Stimulated activated CD4-positive, alpha-beta T cell treated with anti-CD3 and anti-CD28 coated beads, TNF-alpha, amount 100 ng/mL, for 1 hour (primary cell): ENCODE results near the gene ZNF618.

Experiments
- DNase-seq, 3 donors: peaks; one replicate each; pipeline ENCODE4 v3.0.0-alpha.2; 2020; ENCODE audit warnings: low read depth in 3 of 3, low spot score in 1 of 3

ZNF618 gene

GRCh38 chr9:113954591-113954990 is 78.5 kb downstream of the ZNF618 start:
- no peak for DNase-seq

- no peak for DNase-seq
Measured at GRCh38 chr9:113955076-113955752, 79.1 kb downstream of the ZNF618 start.

GRCh38 chr9:113956901-113957300 is 80.8 kb downstream of the ZNF618 start:
- no peak for DNase-seq

- DNase-seq, result no peak
Measured at GRCh38 chr9:113957351-113957750, 81.2 kb downstream of the ZNF618 start.

GRCh38 chr9:113957821-113958341 is 81.8 kb downstream of the ZNF618 start:
- DNase-seq, result no peak

GRCh38 chr9:113958556-113958955 is 82.4 kb downstream of the ZNF618 start:
- no peak for DNase-seq

GRCh38 chr9:113960768-113961167 is 84.7 kb downstream of the ZNF618 start:
- DNase-seq, result no peak

GRCh38 chr9:113962396-113962795 is 86.3 kb downstream of the ZNF618 start:
- no peak for DNase-seq

- no peak for DNase-seq
Measured at GRCh38 chr9:113963017-113963620, 87.0 kb downstream of the ZNF618 start.

- no peak for DNase-seq
Measured at GRCh38 chr9:113963696-113964494, 87.8 kb downstream of the ZNF618 start.

GRCh38 chr9:113964495-113965170 is 88.5 kb downstream of the ZNF618 start:
- no peak for DNase-seq

- DNase-seq, result no peak
Measured at GRCh38 chr9:113966394-113966793, 90.3 kb downstream of the ZNF618 start.

- no peak for DNase-seq
Measured at GRCh38 chr9:113967380-113967779, 91.3 kb downstream of the ZNF618 start.

- DNase-seq, result no peak
Measured at GRCh38 chr9:113969343-113969742, 93.2 kb downstream of the ZNF618 start.

GRCh38 chr9:113973226-113973625 is 97.1 kb downstream of the ZNF618 start:
- DNase-seq, result no peak

- no peak for DNase-seq
Measured at GRCh38 chr9:113973963-113974413, 97.9 kb downstream of the ZNF618 start.

- DNase-seq, result no peak
Measured at GRCh38 chr9:113976915-113977314, 100.8 kb downstream of the ZNF618 start.

GRCh38 chr9:113978725-113979342 is 102.7 kb downstream of the ZNF618 start:
- DNase-seq, result no peak

- DNase-seq, result no peak
Measured at GRCh38 chr9:113979343-113980127, 103.4 kb downstream of the ZNF618 start.
